Skin epidermis (tissue), 12 donors: Measurements from ENCODE around the gene LPP.

Experiments used
- H3K27ac ChIP-seq, 21 experiments: fragments of 200-600 bp; sonication (generic) in 11 of 21; one replicate each; pipeline ENCODE4 v1.5.0; 2020; ENCODE audit warnings: mild to moderate bottlenecking in 3 of 21, inconsistent platforms in 2 of 21, moderate library complexity in 2 of 21
- H3K4me3 ChIP-seq, 7 experiments: fragments of 200-600 bp; sonication (generic) in 2 of 7; one replicate each; pipeline ENCODE4 v1.5.0; 2020; ENCODE audit warnings: inconsistent platforms in 2 of 7, mild to moderate bottlenecking in 2 of 7, moderate library complexity in 1 of 7

LPP gene

DNA sequence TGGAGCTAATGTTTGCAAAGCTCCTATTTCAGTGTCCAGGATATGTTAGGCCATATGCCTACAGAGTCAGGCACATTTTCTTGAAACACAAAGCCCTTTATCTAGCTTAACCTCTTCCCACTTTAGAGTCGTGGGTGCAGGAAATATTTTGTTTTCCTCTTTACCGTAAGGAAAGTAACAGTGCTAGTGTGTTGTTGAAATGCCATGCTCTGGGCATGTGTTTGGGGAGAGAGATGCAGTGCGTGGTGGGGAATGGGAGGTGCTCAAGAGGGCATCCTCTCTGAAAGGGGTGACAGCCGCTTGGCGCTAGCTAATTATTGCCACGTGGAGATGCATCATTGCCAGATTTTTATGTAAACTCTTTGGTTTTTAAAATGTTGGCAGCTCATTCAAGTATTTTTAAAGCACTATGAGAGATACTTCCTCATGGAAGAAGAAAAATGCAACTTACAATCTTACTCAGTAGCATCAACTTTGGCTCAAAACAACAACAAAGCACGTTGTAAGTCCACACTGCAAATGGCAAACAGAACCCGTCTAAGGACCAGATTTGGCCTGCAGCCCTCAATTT is 152.6 kb downstream of the LPP start:
- Histone ChIP-seq H3K4me3 (no peak overlapping the region), H3K27ac (no peak overlapping the region)

DNA sequence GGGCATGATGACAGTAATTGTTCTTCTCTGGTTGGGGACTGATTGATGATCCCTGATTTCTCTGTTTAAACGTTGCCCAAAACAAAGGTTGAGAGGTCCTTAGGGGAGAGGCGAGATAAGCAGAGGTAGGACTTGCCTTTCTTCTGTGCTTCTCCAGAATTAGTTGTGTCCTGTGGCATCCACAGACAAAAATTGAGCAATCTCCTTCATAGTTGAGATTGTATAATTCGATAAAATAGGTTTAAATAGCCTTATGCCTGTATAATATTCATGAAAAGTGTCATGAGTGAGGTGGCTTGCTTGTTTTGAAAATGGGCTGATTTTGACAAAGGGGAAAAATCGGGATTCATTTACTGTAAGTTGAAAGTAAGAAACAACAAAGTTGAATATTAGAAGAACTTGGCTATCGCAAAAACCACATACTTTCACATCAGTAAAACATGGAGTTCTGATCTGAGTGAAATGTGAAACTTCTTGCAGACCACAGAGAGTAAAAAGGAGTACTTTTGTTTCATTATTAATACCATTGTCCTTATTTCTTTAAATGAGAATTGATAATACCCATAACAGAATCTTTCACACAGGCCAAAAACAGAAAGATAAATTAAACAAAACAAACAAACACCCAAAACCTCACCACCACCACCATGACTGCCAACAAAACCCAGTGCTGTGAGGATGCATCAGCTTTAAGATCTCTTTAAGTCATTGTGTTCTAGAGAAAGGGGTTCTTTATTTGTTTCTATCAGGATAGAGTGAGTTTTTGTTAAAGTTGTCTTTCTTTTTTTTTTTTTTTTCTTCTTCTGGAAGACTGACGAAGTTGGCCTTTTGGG is 155.7 kb downstream of the LPP start:
- Histone ChIP-seq H3K27ac (peak overlapping the region in 2 of 21 experiments; percentile 13 to 39), H3K4me3 (no peak overlapping the region)

DNA sequence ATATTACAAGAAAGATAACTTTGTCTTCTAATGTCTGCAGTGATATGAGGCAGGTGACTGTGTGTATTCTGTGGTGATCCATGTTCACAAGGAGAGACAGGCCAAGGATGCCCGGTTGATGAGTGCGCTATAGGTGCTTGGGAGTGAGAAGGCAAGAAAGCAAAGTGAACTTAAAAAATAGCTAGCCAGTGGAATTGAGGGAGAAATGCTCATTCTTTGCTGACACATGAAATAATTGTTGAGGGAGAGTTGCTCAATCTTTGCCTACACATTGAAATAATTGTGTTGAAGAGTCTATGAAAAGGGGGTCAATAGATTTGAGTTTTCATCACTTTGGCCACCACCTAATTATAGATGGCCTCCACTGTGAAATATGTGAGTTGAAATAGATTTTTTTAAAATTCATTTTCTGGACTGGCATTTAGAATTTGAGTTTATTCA is 156.3 kb downstream of the LPP start:
- Histone ChIP-seq H3K4me3 (no peak overlapping the region), H3K27ac (peak overlapping the region in 1 of 21 experiments; percentile 39)

DNA sequence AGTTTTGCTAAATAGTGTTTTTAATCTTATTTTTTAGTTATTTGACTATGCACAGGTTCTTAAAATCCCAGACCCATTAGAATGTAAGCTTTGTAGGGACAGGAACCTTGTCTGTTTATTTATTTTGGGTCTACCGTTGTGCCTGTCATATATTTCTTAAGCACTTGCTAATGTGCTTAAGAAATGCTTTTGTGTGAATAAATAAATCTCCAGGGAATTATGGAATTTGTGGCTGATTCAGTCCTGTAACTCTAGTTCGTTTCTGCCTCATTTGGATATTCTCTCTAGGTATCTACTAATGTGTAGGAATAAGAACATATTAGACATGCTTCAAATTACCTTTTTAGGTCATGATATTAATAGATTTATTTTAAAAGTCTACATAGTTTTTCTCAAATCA is 161.6 kb downstream of the LPP start:
- H3K4me3 ChIP-seq, result no peak overlapping the region
- H3K27ac ChIP-seq, result no peak overlapping the region

DNA sequence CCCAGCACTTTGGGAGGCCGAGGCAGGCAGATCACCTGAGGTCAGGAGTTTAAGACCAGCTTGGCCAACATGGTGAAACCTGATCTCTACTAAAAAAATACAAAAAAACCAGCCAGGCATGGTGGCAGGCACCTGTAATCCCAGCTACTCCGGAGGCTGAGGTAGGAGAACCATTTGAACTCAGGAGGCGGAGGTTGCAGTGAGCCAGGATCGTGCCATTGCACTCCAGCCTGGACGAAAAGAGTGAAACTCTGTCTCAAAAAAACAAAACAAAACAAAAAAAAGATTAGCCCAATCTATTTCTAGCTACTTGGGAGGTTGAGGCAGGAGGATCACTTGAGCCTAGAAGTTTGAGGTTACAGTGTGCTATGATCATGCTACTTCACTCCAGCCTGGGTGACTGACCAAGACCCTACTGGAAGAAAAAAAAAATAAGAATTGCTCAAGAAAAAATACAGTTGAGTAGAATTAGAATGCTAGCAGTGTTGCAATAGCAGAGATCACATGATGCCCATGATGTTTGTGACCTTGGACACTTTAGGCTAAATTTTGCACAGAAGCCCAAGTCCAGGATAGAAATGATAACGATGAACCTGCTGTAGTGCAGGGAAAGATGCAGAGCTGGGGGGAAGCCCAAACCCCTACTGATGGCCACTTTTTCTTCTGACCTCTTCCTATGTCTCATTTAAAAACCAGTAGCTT is 162.2 kb downstream of the LPP start:
- Histone ChIP-seq H3K4me3 (no peak overlapping the region), H3K27ac (peak overlapping the region in 2 of 21 experiments; percentile 3 to 13)

DNA sequence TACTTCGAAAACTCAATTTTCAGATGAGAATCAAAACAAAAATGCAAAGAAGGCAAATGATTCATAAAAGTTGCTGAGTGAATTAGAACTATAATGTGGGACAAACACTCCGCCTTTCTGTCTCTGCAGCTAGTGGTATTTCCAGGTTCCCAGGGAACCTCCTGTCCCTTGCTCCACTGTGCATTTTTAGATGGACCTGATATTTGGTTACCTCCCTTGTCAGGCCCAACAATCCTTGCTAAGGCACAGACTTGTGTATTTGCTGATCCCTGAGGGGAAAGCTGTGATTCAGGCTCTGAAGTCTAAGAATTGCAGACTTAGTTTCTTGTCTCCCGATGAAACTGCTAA is 162.7 kb downstream of the LPP start:
- Histone ChIP-seq H3K27ac (peak overlapping the region in 1 of 21 experiments; percentile 3), H3K4me3 (no peak overlapping the region)

DNA sequence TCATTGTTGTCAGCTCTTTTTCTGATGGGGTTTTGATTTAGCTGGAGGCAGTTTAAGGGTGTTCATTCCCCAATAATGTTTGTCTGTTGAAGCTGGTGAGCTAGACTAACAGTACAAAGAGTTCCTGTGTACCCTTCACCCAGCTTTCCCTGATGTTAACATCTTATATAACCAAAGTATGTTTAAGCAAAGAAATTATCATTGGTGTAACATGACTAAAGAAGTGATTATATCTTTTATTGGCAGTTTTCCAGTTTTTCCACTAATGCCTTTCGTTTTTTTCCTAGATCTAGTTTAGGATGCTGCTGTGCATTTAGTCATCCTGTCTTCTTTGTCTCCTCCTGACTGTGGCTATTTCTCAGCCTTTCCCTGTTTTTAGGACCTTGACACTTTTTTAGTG is 165.6 kb downstream of the LPP start:
- no peak overlapping the region for H3K4me3 ChIP-seq
- H3K27ac ChIP-seq, result no peak overlapping the region

DNA sequence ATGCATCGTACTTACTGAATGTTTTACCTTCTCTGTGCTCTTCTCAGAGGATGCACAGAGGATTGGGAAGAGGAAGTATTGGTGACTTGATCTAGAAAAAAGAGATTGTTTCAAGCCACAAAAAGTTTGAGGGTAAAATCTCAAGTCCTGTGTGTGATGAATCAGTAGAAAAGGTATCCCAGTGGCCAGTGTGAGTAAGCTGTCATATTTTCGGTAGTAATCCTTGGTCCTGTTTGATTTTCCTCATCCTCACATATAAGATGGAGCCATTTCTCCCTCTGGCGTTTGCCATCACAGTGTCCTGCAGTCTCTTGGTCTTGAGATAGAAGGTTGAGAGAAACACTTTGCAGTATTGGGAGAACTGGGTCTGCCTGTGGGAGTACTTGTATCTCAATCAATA is 166.8 kb downstream of the LPP start:
- Histone ChIP-seq H3K4me3 (no peak overlapping the region), H3K27ac (no peak overlapping the region)

GRCh38 chr3:188321258-188321657 is 167.3 kb downstream of the LPP start:
- H3K27ac ChIP-seq, result no peak overlapping the region
- H3K4me3 ChIP-seq, result no peak overlapping the region

DNA sequence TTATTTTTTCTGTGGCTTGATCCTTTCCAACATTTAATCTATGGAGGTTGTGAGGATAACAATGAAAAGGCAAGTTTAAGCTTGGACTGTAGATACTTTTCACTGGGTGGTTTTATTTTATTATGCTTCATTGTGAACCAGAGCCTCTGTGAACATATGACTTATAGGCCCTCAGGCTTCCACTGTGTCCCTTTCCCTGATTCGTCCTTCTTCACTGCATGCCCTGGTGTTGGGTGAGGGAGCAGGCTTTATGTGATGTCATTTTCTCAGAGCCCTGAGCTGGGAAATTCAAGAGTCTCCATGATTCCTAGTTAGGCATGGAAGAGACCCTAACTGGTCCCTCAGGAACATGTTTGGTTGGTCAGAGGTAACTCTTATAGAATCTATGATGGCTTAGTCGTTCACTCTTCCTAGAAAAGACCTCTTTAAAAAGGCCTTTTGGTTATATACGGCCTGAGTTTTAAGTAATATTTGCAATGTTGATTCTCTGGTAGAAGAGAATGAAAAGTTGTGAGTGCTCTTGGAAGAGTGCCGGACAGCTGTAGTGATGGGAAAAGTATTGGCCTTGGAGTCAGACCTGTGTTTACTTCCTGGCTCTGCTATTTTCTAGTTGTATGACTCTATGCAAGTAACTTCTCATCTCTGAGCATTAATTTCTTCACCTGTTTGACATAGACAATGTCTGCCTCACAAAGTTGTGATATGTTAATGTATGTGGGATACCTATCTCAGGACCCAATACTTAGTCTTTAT is 168.4 kb downstream of the LPP start:
- no peak overlapping the region for H3K4me3 ChIP-seq
- H3K27ac ChIP-seq, result no peak overlapping the region

- H3K27ac ChIP-seq, result no peak overlapping the region
These were observed 169.3 kb downstream of the LPP start for GRCh38 chr3:188323067-188323842.

DNA sequence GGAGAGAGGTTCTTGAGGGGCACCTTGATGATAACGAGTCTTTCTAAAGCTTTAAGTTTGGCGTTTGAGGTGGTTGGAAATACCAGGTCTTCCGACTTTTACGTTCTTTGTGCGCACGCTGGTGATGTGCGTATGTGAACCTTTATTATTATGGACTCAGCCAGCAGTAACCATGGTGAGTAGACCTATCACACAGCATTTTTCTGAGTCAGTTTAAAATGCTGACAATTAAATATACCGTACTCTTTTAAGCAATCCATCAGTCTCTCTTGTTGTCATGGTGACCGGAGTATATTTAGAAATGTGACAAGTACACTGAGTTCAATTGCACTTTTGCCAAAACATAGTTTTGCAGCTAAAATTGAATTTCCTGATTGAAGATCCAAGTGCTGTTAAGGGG is 172.2 kb downstream of the LPP start:
- Histone ChIP-seq H3K4me3 (no peak overlapping the region), H3K27ac (no peak overlapping the region)

More at GRCh38 chr3:188323067-188323842, 169.3 kb downstream of the LPP start:
- H3K4me3 ChIP-seq, result no peak overlapping the region

DNA sequence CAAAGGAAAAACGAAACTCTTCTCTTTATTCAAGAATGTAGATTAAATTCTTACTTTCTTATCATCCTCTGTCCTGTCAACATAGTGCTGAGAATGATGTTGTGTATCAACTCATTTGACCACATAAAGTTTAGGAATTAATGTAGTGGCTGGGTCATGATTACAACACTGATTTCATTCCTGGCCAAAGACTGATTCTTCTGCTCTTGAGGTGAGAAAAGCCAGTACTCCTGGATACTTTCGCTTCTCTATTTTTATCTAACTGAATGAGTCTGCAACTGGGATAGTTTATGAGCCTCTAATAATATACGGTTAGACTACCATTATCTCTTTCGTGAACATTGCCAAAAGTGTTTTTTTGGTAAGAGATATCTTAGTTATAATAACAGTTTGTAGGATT is 173.0 kb downstream of the LPP start:
- H3K27ac ChIP-seq, result no peak overlapping the region
- H3K4me3 ChIP-seq, result no peak overlapping the region

- no peak overlapping the region for H3K27ac ChIP-seq
- no peak overlapping the region for H3K4me3 ChIP-seq
These were observed 173.5 kb downstream of the LPP start for GRCh38 chr3:188327433-188327832.

GRCh38 chr3:188330138-188330537 is 176.2 kb downstream of the LPP start:
- no peak overlapping the region for H3K27ac ChIP-seq
- H3K4me3 ChIP-seq, result no peak overlapping the region

DNA sequence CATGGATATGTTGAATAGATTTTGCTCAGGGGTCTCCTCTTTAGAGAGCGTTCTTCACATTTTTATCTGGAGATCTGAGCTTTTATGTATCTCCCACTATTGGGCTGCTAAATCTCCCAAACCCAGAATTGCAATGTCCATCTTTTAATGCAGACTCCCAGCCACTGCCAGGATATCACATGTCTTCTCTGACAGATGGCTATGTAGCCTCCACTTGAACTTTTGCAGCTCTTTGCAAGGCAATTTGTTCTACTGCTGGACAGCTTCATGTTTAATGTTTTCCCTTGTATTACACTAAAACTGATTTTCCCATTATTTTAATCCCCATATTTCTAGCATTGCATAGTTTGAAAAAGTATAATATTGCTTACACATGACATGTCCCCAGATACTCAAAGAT is 177.2 kb downstream of the LPP start:
- Histone ChIP-seq H3K4me3 (no peak overlapping the region), H3K27ac (no peak overlapping the region)

DNA sequence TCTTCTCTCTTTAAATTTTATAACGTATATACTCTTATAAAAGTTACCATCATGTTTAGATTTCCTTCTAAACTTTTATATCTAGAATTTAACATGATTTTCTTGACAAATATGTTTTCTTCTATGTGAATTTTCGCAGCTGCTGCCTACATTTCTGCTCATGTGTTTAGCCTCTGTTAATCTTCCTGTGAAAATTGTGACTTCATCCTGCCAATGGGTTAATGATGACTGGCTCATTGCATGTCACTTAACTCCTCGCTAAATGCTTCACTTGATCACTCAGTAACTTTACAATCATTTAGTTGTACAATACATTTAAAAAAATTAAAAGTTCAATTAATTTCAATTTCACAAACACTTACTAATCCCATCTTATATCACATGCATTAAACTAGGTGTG is 178.1 kb downstream of the LPP start:
- H3K27ac ChIP-seq, result no peak overlapping the region
- H3K4me3 ChIP-seq, result no peak overlapping the region

DNA sequence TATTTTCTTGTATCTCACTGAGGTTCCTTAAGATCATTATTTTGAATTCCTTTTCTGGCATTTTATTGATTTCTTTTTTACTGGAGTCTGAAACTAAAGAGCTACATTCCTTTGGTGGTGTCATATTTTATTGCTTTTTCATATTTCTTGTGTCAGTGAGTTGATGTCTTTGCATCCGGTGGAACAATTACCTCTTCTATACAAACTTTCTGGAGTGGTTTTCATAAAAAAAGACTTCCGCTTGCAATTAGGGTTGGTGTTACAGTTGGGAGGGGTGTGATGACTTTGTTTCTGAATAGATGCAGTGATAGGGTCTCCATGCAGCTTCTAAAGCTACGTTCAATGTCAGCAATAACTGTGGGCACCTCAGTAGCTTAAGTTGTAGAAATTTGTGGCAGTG is 181.7 kb downstream of the LPP start:
- no peak overlapping the region for H3K27ac ChIP-seq

GRCh38 chr3:188336178-188336577 is 182.2 kb downstream of the LPP start:
- H3K4me3 ChIP-seq, result no peak overlapping the region
- no peak overlapping the region for H3K27ac ChIP-seq

More for the DNA sequence above, 181.7 kb downstream of the LPP start:
- H3K4me3 ChIP-seq, result no peak overlapping the region

DNA sequence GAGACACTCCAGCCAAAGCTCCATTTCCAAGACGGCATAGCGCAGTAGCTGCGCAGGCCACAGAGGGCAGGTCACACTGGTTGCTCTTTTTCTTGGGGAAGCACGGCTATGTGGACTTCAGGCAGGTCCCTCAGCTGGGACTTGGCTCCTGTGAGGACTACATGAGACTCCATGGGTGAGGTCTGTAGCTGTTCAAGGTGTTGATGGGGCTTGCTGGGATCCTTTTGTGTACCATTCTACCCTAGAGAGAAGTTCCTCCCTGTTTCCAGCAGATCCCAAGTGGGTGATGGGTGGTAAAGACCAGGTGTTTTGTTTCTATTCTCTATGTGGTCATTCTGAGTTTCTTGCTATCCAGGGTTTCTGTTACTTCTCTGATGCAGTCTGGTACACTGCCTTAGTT is 183.3 kb downstream of the LPP start:
- Histone ChIP-seq H3K4me3 (no peak overlapping the region), H3K27ac (no peak overlapping the region)
